ENCODE results near the gene MTRF1.

Gene MTRF1, protein sequence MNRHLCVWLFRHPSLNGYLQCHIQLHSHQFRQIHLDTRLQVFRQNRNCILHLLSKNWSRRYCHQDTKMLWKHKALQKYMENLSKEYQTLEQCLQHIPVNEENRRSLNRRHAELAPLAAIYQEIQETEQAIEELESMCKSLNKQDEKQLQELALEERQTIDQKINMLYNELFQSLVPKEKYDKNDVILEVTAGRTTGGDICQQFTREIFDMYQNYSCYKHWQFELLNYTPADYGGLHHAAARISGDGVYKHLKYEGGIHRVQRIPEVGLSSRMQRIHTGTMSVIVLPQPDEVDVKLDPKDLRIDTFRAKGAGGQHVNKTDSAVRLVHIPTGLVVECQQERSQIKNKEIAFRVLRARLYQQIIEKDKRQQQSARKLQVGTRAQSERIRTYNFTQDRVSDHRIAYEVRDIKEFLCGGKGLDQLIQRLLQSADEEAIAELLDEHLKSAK

GRCh38 chr13:41263261-41263971 is at the start of gene MTRF1:
Gene MTRF1 (minus strand): TSS chr13:41263576. CDS start chr13:41260907, 2,669 bp downstream.
- no peak for DNase-seq (ENCODE audit: low read depth, low spot score)
- peak within 1 kb of the TSS; percentile 61 for H3K27ac ChIP-seq

- no peak for DNase-seq (ENCODE audit: low read depth, low spot score)
- no peak overlapping the region for H3K27ac ChIP-seq
Observed at GRCh38 chr13:41313117-41313516, 49.7 kb upstream of the MTRF1 start.

- H3K27ac ChIP-seq = peak overlapping the region; percentile 75
- DNase-seq (ENCODE audit: low read depth, low spot score) = no peak
Observed at GRCh38 chr13:41312176-41312500, 48.8 kb upstream of the MTRF1 start.

DNA sequence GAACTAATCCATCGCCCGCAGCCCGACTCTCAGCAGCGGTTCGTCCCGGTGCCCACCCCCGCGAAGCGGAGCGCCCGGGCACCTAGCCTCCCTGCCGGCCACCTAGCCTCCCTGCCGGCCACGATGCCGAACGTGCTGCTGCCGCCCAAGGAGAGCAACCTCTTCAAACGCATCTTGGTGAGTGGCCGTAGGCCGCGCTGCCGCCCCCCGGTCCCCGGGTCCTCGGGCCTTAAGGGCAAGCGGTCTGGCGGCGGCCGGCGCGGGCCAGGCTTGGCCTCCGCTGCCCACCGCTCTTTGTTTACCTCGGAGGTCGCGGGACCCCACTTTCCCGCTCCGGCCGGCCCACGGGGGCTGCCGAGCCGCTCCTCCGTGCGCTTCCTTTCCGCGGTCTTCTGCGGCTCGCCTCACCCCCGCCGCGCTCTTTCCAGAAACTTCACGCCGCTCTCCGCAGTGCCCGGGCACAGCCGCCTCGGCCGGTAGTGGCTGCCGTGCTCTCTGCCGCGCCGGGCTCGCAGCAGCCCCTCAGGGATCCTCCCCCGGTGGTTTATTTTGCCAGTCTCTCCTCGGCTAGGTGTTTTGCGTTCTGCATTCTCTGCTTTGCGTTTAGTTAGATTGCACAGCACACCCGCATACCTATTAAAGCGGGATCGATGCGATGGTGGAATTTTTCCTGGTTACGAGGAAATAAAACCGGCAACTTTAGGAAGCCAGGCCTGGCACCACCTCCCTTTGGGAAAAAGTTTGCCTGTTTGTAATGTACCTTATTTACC is 48.2 kb upstream of the MTRF1 start:
- peak overlapping the region; percentile 75 for H3K27ac ChIP-seq
- no peak for DNase-seq (ENCODE audit: low read depth, low spot score)

- peak; percentile 36 for DNase-seq (ENCODE audit: low read depth, low spot score)
- peak within 1 kb of the TSS; percentile 75 for H3K27ac ChIP-seq
Observed at GRCh38 chr13:41310963-41311405, 47.6 kb upstream of the MTRF1 start, which contains the start of gene NAA16. Gene NAA16 (plus strand): TSS chr13:41311267. CDS start chr13:41311529, 262 bp downstream.

DNA sequence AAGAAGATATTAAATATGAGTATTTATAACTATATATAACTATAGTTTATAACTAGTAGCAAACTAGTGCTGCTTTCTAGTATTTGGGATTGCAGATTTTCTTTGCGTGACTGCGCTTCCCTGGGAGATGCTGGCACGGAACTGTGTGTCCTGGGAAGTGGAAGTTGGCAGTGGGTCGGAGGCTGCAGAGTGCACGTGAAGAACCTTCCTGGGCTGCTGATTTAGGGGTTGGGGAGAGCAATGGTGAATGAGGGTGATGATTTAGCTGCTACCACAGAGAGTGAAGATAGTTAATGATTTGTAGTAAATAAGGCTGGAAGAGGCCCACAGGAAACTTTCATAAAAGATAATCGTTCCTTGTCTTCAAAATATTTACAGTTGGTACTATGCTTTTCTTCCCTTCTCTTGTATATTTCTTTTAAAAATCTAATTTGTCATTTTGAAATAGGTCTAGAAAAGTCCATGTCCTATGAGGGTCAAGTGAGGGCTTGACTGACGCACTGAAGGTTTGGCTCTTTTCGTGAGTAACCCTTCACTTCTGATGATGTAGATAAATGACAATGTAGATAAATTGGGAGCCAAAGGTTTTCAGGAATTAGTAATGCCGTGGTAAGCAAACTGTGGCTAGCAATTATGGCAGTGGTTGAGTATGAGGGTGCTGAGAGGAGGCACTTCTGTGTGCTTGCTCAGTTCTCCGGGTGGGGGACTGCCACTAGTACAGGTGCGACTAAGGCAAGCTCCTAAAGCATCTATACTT is 44.7 kb upstream of the MTRF1 start:
- no peak for DNase-seq (ENCODE audit: low read depth, low spot score)
- no peak overlapping the region for H3K27ac ChIP-seq

DNA sequence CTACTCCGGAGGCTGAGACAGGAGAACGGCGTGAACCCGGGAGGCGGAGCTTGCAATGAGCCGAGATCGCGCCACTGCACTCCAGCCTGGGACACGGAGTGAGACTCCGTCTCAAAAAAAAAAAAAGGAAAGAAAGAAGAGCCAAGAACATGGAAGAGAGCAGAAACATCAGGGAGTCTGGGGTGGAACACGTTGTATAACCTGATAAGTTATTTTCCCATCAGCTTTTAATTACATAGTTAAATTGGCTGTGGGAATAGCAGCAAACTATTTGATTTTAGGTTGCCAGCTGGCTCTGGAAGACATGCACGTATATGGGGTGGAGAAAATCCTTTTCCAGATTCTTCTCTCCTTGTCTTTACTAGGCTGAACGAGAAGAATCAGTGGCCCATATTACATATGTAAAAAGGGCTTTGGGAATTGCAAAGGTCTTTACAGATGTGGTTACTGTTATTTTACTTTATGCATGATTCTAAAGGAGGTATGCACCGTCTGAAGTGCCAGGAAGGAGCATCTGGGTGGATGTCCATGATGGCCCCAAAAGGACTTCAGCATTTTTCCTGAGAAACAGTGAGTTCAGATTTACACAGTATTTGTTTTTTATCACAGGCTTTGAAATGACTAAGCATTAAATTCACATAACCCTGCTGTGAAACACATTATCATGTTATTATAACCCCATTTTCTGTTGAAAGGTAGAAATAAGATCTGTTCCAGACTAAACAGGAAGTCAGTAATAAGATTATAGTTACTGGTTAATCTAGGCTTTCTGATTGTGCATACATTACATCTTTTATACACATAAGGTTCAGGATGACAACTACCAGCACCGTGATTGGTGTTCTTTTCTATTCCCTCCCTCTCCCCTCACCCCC is 43.1 kb upstream of the MTRF1 start:
- H3K27ac ChIP-seq = no peak overlapping the region
- DNase-seq (ENCODE audit: low read depth, low spot score) = no peak

DNA sequence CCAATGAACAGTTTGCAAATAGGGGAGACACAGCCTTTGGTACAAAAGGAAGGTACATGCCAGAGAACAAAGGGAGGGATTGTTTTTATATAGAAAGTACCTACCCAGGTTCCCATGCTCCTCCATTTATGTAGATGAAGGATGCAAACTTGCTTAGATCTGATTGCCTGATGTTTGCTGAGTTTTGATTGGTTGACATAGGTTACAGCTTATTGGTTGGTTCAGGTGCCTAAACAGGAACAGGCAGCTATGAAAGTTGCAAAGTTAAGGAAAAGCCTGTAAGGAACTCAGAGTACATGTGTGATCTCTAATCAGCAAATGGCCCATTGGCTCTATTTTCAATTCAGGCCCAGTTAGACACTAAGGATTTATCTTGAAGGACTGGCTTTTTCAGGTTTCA is 41.2 kb upstream of the MTRF1 start:
- H3K27ac ChIP-seq = no peak overlapping the region
- no peak for DNase-seq (ENCODE audit: low read depth, low spot score)

GRCh38 chr13:41302743-41303142 is 39.4 kb upstream of the MTRF1 start:
- no peak overlapping the region for H3K27ac ChIP-seq
- no peak for DNase-seq (ENCODE audit: low read depth, low spot score)

- no peak overlapping the region for H3K27ac ChIP-seq
- no peak for DNase-seq (ENCODE audit: low read depth, low spot score)
Observed at GRCh38 chr13:41299316-41300094, 36.1 kb upstream of the MTRF1 start.

GRCh38 chr13:41296879-41297646 is 33.7 kb upstream of the MTRF1 start:
- no peak for DNase-seq (ENCODE audit: low read depth, low spot score)
- H3K27ac ChIP-seq = no peak overlapping the region

DNA sequence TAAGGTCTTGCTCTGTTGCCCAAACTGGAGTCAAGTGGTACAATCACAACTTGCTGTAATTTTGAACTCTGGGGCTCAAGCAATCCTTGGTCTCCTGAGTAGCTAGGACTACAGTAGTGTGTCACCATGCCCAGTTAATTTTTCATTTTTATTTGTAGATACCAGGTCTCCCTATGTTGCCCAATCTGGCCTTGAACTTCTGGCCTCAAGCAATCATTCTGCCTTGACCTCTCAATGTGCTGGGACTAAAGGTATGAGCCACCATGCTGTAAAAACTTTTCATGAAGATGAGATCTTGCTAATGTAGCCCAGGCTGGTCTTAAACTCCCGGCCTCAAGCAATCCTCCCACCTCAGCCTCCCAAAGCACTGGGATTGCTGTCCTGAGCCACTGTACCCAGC is 32.6 kb upstream of the MTRF1 start:
- DNase-seq (ENCODE audit: low read depth, low spot score) = no peak
- H3K27ac ChIP-seq = no peak overlapping the region

- no peak overlapping the region for H3K27ac ChIP-seq
- no peak for DNase-seq (ENCODE audit: low read depth, low spot score)
Observed at GRCh38 chr13:41294914-41295313, 31.5 kb upstream of the MTRF1 start.

- no peak overlapping the region for H3K27ac ChIP-seq
- no peak for DNase-seq (ENCODE audit: low read depth, low spot score)
Observed at GRCh38 chr13:41293272-41293671, 29.9 kb upstream of the MTRF1 start.

DNA sequence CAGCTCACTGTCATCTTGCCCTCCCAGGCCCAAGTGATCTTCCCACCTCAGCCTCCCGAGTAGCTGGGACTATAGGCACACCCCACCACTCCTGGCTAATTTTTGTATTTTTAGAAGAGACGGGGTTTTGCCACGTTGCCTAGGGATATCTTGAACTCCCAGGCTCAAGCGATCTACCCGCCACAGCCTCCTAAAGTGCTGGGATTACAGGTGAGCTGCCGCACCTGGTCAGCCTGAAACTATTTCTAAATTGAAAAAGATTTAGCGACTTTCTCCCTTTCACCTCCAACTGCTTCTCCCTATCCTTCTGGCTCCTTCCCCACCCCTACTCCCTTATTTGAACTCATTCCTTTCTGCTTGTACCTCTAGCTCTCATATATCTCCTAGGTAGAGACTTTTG is 27.9 kb upstream of the MTRF1 start:
- no peak overlapping the region for H3K27ac ChIP-seq
- DNase-seq (ENCODE audit: low read depth, low spot score) = no peak

DNA sequence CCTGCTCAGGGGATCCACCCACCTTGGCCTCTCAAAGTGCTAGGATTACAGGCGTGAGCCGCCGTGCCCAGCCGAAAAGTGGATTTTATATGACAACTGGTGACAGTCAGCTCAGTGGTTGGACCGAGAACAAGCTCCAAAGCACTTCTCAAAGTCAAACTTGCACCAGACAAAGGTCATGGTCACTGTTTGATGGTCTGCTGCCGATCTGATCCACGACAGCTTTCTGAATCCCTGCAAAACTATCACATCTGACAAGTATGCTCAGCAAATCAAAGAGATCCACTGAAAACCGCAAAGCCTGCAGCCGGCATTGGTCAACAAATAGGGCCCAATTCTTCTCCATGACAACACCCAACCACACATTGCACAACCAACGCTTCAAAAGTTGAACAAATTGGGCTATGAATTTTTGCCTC is 26.1 kb upstream of the MTRF1 start:
- no peak overlapping the region for H3K27ac ChIP-seq
- DNase-seq (ENCODE audit: low read depth, low spot score) = no peak

GRCh38 chr13:41286370-41286769 is 23.0 kb upstream of the MTRF1 start:
- H3K27ac ChIP-seq = peak overlapping the region; percentile 99

More at GRCh38 chr13:41286370-41286769, 23.0 kb upstream of the MTRF1 start:
- no peak for DNase-seq (ENCODE audit: low read depth, low spot score)
